HepG2 (cell line): ENCODE data around the gene TMEM87A. TPM values are rescaled to one million over a fixed set of nuclear protein-coding genes. Genes with fewer than 3 reads are reported as not detected.

Experiments
- CENPT ChIP-seq: sonication (generic); formaldehyde crosslinking; IDR thresholded peaks from 2 replicates; pipeline ENCODE4 v1.8.0; 2022; ENCODE audit warnings: low read depth, mild to moderate bottlenecking, moderate library complexity, missing genetic modification reagents
- DPF2 ChIP-seq: sonication (generic); formaldehyde crosslinking; IDR thresholded peaks from 2 replicates; pipeline ENCODE4 v1.4.0; 2020; ENCODE audit warnings: mild to moderate bottlenecking, low read depth, missing genetic modification reagents, borderline replicate concordance
- EED ChIP-seq: sonication (generic); formaldehyde crosslinking; IDR thresholded peaks from 2 replicates; pipeline ENCODE4 v1.5.0; 2020; ENCODE audit warnings: mild to moderate bottlenecking, missing genetic modification reagents
- IRX3 ChIP-seq: sonication (generic); formaldehyde crosslinking; IDR thresholded peaks from 2 replicates; pipeline ENCODE4 v1.8.1; 2023; ENCODE audit warnings: mild to moderate bottlenecking, low read depth, missing genetic modification reagents, borderline replicate concordance
- NBN ChIP-seq: fragments of 450-650 bp; conservative IDR thresholded peaks from 2 replicates; pipeline ENCODE4 v1.6.1; 2017
- NONO ChIP-seq, 2 experiments: fragments of 450-650 bp in 1 of 2; sonication (generic) in 1 of 2; formaldehyde crosslinking in 1 of 2; IDR thresholded peaks in 1 of 2; conservative IDR thresholded peaks in 1 of 2; 2 replicates each; pipeline versions ENCODE4 v1.6.1 to v1.8.0; 2017 to 2022; ENCODE audit warnings: mild to moderate bottlenecking in 1 of 2, missing genetic modification reagents in 1 of 2, moderate library complexity in 1 of 2
- NR2F1 ChIP-seq, 2 experiments: fragments of 450-650 bp in 1 of 2; formaldehyde crosslinking in 1 of 2; IDR thresholded peaks; 2 replicates each; pipeline versions ENCODE4 v1.5.0 to v1.6.1; 2016 to 2020; ENCODE audit warnings: mild to moderate bottlenecking in 1 of 2, missing compliant biosample characterization in 1 of 2, missing genetic modification reagents in 1 of 2, moderate library complexity in 1 of 2
- POLR2G ChIP-seq: fragments of 200-400 bp; formaldehyde crosslinking; IDR thresholded peaks from 2 replicates; pipeline ENCODE4 v1.6.1; 2018; ENCODE audit warnings: mild to moderate bottlenecking, low read depth, low read length, moderate library complexity
- RFXAP ChIP-seq: sonication (generic); formaldehyde crosslinking; IDR thresholded peaks from 2 replicates; pipeline ENCODE4 v1.4.0; 2020; ENCODE audit warnings: missing genetic modification reagents, borderline replicate concordance
- SMAD3 ChIP-seq: sonication (generic); formaldehyde crosslinking; IDR thresholded peaks from 2 replicates; pipeline ENCODE4 v1.4.0; 2020; ENCODE audit warnings: missing genetic modification reagents
- SOX5 ChIP-seq: IDR thresholded peaks from 2 replicates; pipeline ENCODE4 v1.6.1; 2016; ENCODE audit warnings: borderline replicate concordance
- TIGD3 ChIP-seq: sonication (generic); formaldehyde crosslinking; IDR thresholded peaks from 2 replicates; pipeline ENCODE4 v1.5.1; 2020; ENCODE audit warnings: mild to moderate bottlenecking, missing genetic modification reagents, borderline replicate concordance
- ZNF33B ChIP-seq: sonication (generic); formaldehyde crosslinking; IDR thresholded peaks from 2 replicates; pipeline ENCODE4 v1.5.1; 2020; ENCODE audit warnings: mild to moderate bottlenecking, missing genetic modification reagents
- ZNF607 ChIP-seq: sonication (generic); formaldehyde crosslinking; IDR thresholded peaks from 2 replicates; pipeline ENCODE4 v1.5.1; 2020; ENCODE audit warnings: missing genetic modification reagents, mild to moderate bottlenecking, borderline replicate concordance
- ZNF883 ChIP-seq: sonication (generic); formaldehyde crosslinking; IDR thresholded peaks from 2 replicates; pipeline ENCODE4 v1.5.1; 2020; ENCODE audit warnings: mild to moderate bottlenecking, missing genetic modification reagents; ENCODE audit errors: not compliant biosample characterization
- polyA plus RNA-seq, 8 experiments: library from polyadenylated mRNA; depleted of rRNA in 3 of 8; stranded (reverse) in 7 of 8; unstranded in 1 of 8; fragments of >200 nt; fragmentation: Illumina TruSeq in 4 of 8; extraction: Trizol in 4 of 8; gene quantifications; 2 replicates each; pipeline versions ENCODE4 v1.2.1 to v1.2.3, GENCODE V29; 2011 to 2016; ENCODE audit warnings: low read depth in 4 of 8, missing spikeins in 1 of 8, mixed read lengths in 1 of 8; ENCODE audit not compliant: insufficient read depth in 1 of 8
- total RNA-seq, 5 experiments: library from RNA; depleted of rRNA; stranded (reverse); fragments of >200 nt; fragmentation: Illumina TruSeq; extraction: Trizol; gene quantifications; 2 replicates each; pipeline ENCODE4 v1.2.3, GENCODE V29; 2016; ENCODE audit warnings: low read depth in 1 of 5
- TF ChIP-seq, protein P1 (sequence below): sonication (generic); formaldehyde crosslinking; IDR thresholded peaks from 2 replicates; pipeline ENCODE4 v1.4.0; 2020; ENCODE audit warnings: missing genetic modification reagents
- TF ChIP-seq, protein P2 (sequence below): sonication (generic); formaldehyde crosslinking; IDR thresholded peaks from 2 replicates; pipeline ENCODE4 v1.5.0; 2020; ENCODE audit warnings: mild to moderate bottlenecking, missing genetic modification reagents, moderate library complexity
- TF ChIP-seq, protein P3 (sequence below): IDR thresholded peaks from 2 replicates; pipeline ENCODE4 v1.6.1; 2016
- TF ChIP-seq, protein P4 (sequence below): sonication (generic); formaldehyde crosslinking; IDR thresholded peaks from 2 replicates; pipeline ENCODE4 v1.8.1; 2023; ENCODE audit warnings: mild to moderate bottlenecking, moderate library complexity, missing genetic modification reagents
- TF ChIP-seq, protein P5 (sequence below): sonication (generic); formaldehyde crosslinking; IDR thresholded peaks from 2 replicates; pipeline ENCODE4 v1.4.0; 2020; ENCODE audit warnings: mild to moderate bottlenecking, missing genetic modification reagents

The TMEM87A gene
- total and polyA plus RNA-seq, 2 of the 13 experiments (the other 11 are each of a cell fraction or from before 2014, with no cell fraction given), result 20.2 to 42.8 TPM

GRCh38 chr15:42272939-42273899 is at the start of gene TMEM87A, which contains the start of gene GANC (continued):
- TF ChIP-seq, protein P1, sequence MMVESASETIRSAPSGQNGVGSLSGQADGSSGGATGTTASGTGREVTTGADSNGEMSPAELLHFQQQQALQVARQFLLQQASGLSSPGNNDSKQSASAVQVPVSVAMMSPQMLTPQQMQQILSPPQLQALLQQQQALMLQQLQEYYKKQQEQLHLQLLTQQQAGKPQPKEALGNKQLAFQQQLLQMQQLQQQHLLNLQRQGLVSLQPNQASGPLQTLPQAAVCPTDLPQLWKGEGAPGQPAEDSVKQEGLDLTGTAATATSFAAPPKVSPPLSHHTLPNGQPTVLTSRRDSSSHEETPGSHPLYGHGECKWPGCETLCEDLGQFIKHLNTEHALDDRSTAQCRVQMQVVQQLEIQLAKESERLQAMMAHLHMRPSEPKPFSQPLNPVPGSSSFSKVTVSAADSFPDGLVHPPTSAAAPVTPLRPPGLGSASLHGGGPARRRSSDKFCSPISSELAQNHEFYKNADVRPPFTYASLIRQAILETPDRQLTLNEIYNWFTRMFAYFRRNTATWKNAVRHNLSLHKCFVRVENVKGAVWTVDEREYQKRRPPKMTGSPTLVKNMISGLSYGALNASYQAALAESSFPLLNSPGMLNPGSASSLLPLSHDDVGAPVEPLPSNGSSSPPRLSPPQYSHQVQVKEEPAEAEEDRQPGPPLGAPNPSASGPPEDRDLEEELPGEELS (CRISPR knock-in tag), result peak; percentile 45
- TF ChIP-seq, protein P2, sequence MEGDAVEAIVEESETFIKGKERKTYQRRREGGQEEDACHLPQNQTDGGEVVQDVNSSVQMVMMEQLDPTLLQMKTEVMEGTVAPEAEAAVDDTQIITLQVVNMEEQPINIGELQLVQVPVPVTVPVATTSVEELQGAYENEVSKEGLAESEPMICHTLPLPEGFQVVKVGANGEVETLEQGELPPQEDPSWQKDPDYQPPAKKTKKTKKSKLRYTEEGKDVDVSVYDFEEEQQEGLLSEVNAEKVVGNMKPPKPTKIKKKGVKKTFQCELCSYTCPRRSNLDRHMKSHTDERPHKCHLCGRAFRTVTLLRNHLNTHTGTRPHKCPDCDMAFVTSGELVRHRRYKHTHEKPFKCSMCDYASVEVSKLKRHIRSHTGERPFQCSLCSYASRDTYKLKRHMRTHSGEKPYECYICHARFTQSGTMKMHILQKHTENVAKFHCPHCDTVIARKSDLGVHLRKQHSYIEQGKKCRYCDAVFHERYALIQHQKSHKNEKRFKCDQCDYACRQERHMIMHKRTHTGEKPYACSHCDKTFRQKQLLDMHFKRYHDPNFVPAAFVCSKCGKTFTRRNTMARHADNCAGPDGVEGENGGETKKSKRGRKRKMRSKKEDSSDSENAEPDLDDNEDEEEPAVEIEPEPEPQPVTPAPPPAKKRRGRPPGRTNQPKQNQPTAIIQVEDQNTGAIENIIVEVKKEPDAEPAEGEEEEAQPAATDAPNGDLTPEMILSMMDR, result no peak; the same call in 1 of the 2 replicates
- TF ChIP-seq ZNF607 (CRISPR knock-in tag) (no peak; the same call in 1 of the 2 replicates), POLR2G (peak; percentile 96), RFXAP (CRISPR knock-in tag) (peak; percentile 29; the same call in 1 of the 2 replicates), ZNF883 (CRISPR knock-in tag) (peak; percentile 71), NONO (IDR thresholded peaks at IDR 0.05) (no peak), NONO (CRISPR knock-in tag; conservative IDR thresholded peaks at IDR 0.05) (peak; percentile 60), NR2F1 (CRISPR knock-in tag; IDR thresholded peaks at IDR 0.05) (no peak), IRX3 (CRISPR knock-in tag) (peak; percentile 82; the same call in 1 of the 2 replicates), ZNF33B (CRISPR knock-in tag) (no peak), TIGD3 (CRISPR knock-in tag) (no peak), CENPT (CRISPR knock-in tag) (no peak), EED (CRISPR knock-in tag) (peak; percentile 65; the same call in 1 of the 2 replicates), NBN (no peak), DPF2 (CRISPR knock-in tag) (no peak), SMAD3 (CRISPR knock-in tag) (peak; percentile 74), SOX5 (CRISPR knock-in tag) (peak; percentile 33; the same call in 1 of the 2 replicates)
- TF ChIP-seq, protein P3, sequence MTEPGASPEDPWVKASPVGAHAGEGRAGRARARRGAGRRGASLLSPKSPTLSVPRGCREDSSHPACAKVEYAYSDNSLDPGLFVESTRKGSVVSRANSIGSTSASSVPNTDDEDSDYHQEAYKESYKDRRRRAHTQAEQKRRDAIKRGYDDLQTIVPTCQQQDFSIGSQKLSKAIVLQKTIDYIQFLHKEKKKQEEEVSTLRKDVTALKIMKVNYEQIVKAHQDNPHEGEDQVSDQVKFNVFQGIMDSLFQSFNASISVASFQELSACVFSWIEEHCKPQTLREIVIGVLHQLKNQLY (CRISPR knock-in tag), result no peak
- TF ChIP-seq, protein P4, sequence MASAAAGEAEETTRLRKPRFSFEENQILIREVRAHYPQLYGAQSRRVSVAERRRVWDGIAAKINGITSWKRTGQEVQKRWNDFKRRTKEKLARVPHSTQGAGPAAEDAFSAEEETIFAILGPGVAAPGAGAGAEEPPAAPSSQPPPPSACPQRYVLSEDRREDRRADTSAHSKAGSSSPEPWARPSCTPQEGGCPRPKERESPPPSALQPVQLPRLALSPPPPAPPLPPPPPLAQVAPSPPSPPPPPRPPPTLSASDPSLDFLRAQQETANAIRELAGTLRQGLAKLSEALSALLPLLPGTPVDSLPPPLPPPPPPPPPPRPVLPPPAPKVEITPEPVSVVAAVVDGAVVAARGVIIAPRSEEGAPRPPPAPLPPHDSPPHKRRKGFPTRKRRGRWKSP (CRISPR knock-in tag), result peak; percentile 81; the same call in 1 of the 2 replicates
- TF ChIP-seq, protein P5, sequence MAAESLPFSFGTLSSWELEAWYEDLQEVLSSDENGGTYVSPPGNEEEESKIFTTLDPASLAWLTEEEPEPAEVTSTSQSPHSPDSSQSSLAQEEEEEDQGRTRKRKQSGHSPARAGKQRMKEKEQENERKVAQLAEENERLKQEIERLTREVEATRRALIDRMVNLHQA, result no peak
